Eye (tissue), 1 donor: ENCODE measurements around the gene OXTR.

ENCODE experiments used
- DNase-seq: peaks from one replicate; pipeline ENCODE4 v3.0.0-alpha.2; 2015

OXTR gene

DNA sequence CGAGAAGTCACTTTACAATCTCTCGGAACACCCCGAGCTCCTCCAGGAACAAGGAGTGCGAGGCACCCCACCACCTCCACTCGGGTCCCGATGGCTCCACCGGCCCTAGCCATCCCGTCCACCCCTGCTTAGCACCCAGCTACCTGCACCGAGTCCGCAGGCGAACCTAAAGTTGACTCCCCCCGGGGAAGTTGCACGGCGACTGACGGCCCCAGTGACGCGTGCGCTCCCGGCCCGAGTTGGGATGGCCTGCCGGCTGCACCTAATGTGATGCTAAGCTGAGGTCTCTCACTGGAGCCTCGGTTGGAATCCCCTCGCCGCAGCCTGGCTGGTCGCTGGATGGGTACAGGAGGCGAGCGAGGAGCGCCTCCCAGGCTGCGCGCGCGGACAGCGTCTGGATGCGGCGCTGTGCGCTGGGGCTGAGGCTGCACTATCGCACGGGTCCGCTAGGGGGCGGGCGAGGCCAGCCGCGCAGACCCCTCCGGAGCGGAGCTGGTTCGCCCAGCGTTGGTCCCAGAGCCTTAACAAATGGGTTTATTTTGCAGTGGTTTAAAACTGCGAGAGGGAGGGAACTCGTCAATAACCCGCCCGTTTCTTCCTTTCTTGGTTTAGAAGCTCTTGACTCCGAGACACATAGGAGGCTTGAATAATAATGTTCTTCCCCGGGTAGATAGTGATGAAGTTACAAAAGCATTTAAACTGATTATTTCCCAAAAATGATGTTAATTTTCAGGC is at the start of gene OXTR:
Gene OXTR, minus strand, starts transcription at position 526 of the 735 bp plus-strand sequence. CDS start 1,426 bp downstream, outside the sequence.
- peak; percentile 90 for DNase-seq

DNA sequence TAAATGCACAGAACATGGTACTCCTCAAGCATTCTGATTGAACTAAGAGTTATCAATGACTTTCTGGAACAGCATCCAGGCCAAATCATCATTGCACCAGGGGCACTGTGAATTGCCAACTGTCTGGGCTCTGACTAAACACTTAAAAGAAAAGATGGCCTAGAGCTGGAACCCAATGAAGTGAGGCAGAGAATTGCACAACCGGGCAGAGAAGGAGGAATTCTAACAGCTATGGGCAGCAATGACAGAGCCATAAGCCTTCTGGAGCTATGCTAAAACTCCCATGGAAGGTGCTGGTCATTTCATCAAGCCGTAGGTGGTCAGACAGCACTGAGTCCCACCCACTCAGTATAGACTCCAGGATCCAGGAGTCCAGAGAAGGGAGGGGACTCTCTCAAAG is 48.1 kb upstream of the OXTR start:
- DNase-seq = no peak

DNA sequence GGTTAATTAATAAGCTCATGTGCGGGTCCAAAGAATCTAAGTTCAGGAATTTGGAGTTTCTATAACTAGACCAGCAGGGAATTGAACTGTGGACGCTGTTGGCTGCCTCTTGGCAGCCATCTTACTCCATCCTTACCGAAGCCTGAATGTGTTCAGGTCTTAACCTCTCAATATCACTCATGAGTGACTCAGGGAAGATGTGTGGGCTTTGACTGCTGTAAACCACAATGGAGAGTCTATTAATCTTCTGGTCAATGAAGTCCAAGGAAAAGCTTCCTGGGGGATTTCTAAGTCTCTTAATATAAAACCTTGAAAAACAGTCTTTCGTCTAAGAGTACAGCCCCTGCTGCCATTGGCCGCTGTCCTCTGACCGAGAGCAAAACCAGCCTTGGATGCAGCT is 46.7 kb upstream of the OXTR start:
- DNase-seq = no peak

DNA sequence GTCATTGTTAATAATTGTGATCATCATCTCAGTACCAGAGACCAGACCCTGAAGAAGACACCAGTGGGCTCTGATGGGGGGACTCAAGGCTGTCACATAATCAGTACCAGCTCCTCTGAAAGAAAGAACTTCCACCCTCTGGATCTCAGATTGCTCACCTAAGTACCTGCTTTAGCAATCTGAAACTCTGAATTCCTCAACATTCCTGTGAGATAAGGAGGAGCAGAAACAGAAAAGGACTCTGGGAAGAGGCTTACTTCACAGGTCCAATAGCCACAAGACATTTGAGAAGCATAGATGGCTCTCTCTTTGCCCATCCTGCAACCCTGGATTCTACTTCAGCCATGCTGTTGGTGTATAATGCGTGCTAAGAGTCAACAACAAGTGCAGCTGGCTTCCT is 44.0 kb upstream of the OXTR start:
- no peak for DNase-seq

GRCh38 chr3:8810561-8810960 is 41.1 kb upstream of the OXTR start:
- DNase-seq = no peak

- DNase-seq = no peak
Measured at GRCh38 chr3:8805774-8806173, 36.4 kb upstream of the OXTR start.

- DNase-seq = no peak
Measured at GRCh38 chr3:8802256-8802655, 32.8 kb upstream of the OXTR start.

DNA sequence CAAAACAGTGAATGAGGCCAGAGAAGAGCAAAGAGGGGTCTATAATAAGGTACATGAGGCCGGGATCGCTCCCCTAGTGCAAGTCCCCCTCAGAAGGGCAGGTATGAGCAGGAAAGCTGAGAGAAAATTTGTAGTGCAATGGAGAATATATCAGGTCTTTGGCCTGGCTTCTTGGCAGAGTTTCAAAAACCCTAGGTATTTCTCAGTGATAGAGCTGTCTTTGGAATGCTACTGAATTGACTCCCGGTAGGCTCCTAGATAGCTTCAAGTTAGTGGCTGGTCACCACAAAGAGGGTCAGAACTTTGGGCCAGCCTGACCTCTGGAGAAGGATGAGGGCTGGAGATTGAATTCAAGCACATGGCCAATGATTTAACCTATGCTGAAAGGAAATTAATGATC is 30.6 kb upstream of the OXTR start:
- DNase-seq = no peak

GRCh38 chr3:8794247-8794646 is 24.8 kb upstream of the OXTR start:
- no peak for DNase-seq

DNA sequence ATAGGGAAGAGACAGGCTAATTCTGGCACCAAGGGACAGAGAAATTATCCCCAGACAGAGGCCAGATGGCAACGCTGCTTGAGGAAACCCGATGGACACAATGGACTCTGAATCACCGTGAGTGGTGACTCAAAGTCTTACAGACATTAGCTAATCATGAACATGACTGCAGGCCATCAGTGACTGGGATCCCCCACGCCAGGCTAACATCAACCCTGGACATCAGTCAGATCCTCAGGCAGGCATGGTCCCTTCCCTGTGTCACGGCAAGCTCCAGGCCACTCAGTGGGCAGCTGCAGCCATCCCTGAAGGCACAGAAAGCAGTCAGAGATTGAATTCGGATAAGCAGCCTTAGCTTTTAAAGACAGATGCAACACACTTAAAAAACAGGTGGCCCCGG is 23.8 kb upstream of the OXTR start:
- no peak for DNase-seq

DNA sequence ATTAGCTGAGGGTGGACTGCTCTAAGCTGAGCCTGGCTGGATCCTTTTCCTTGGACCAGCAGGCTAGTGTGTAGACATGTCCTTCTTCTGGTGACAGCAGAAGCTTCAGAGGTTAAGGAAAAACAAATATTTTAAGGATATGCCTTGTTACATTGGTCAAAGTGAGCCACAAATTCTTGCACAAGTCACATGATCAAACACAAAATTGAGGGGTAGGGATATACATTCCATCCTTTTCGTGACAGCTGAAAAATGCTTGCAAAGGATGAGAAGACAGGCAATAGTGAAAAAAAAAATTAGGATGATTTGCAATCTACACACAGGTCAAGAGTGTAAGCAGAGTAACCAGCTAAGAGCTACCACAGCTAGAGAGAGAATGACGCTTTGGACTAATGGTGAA is 21.1 kb upstream of the OXTR start:
- DNase-seq = no peak

DNA sequence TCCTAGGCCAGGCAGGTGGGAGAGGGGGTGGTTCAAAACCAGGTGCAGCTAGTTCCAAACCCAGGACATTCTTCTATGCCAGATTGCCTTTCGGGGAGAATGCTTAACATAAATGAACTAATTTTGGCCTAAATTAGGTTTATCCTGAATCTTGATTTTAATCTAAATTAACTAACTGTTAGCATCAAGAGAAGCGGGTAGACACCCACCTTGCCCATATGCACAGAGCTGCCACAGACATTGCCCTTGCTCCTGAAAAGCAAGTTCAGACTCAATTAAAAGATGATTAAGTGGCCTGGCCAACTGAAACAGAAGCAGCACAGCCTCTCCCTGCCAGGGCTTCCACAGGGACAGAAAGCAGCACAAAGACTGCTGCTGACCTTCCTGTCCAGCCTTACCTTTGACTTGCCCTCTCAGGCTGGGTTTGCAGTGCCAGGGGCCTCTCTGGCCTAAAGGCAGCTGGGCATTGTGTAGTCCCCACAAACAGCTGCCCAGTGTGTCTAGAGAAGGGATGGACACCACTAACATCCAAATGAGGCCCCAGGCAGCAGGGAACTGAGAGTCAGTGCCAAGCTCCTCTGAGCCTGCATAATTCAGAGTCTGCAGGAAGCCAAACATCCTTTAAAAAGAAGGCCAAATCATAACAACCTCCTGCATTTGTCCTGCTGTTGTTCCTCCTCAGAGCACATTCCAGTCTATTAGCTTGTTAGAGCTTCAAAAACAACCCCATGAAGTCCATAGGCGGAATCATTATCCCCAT is 15.4 kb upstream of the OXTR start:
- DNase-seq = peak; percentile 8

DNA sequence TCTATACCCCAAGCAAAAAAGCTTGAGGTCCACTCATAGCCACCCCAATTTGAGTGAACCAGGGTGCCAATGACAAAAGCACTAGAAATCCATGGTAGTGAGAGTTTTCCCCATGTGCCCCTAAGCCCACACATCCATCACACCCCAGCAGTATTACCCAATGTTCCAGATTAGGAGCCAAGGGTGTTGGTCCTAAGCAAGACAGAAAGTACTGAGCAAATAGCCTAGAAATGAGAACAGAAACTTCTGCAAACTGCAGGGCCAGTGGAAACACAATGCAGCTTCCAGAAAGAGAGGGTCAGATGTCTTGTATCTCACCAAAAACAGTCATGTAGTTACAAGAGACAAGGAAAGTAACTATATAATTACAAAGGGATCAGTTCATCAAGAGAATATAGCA is 10.9 kb upstream of the OXTR start:
- DNase-seq = no peak

- DNase-seq = no peak
Measured at GRCh38 chr3:8778475-8778874, 9.1 kb upstream of the OXTR start.

DNA sequence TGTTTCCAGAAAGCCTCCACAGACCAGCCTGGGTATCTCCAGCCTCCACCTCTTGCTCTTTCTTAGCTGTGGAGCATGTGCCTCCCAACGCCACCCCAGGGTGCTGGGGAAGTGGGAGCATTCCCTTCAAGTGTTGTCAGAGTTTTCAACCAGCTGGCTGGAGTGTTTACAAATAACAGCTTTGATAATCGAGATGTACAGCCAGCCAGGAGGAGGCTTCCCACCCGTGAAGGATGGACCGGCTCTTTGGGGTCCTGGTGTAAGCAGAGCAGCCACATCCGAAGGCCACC is 8.5 kb upstream of the OXTR start:
- DNase-seq = no peak

- DNase-seq = no peak
Measured at GRCh38 chr3:8777201-8777977, 8.0 kb upstream of the OXTR start.

- DNase-seq = peak; percentile 15
Measured at GRCh38 chr3:8776406-8776805, 7.0 kb upstream of the OXTR start.

GRCh38 chr3:8775602-8776001 is 6.2 kb upstream of the OXTR start:
- no peak for DNase-seq

GRCh38 chr3:8775181-8775580 is 5.8 kb upstream of the OXTR start:
- DNase-seq = no peak

DNA sequence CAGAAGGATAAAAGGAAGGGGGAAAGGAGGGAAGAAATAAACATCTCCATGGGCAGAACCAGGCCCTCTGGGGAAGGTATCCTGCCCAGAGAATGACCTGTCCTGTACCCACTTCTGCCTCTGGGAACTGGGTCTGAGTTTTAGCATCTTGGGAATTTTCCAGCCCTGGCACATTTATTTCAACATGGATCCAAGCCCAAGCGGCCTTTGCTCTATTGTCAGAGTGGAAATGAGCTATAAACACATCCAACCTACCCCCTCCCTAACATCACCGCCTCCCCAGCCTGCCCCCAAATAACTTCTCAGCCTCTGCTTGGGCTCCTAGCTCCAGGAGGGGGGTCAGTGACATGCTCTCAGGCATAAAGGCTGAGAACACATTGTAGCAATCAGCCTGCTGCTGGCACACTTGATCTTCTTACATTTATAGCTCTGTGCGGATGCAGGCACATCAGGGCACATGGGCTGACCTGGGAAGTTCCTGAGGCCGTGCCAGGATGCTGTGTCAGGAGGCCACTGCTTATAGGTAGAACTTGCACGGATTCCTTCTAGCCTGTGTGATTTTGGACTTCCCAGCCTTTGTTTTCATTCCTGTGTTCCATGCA is 4.6 kb upstream of the OXTR start:
- no peak for DNase-seq

DNA sequence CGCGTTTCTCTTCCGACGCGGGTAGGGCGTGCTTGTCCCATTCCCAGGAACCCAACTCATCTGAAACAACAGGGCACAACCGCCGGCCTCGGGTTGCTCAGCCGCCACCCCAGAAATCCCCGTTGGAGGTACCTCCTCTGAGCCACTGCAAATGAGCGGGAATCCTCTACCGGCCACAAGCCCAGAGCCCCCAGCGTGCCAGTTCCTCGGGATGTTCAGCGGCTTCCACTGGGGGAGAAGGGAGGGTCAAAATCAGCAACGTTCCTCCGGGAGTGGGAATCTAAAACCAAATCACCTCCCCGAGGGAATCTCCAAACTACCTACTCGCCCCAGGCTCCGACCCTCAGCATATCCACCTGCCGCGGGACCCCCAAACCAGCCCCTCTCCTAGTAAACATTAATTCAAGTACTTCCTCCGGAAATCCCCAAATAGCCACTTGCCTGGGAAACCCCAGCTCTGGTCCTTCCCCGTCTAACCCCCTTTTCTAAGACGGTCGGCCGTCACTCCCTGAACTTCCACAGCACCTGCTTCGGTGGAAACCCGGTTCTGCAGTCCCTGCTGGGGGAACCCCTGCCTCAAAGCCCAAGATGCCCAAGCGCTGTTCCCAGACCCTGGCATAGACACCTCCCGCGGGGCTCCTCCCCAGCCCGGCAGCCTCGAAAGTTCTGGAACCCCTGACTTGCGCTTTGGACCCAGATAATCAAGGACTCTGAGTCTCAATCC is 887 bp downstream of the OXTR start:
- DNase-seq = no peak

- peak; percentile 77 for DNase-seq
Measured at GRCh38 chr3:8767667-8768363, 1.6 kb downstream of the OXTR start.
